ENCODE results near the gene CNOT11. TPM values are rescaled to one million over a fixed set of nuclear protein-coding genes. Genes with fewer than 3 reads are reported as not detected.

Gene CNOT11
- total RNA-seq, 2 experiments from 2014 or later = 57.9 to 106 TPM

- H3K27ac Mint-ChIP-seq = peak overlapping the region; percentile 4
- H3K4me3 Mint-ChIP-seq = no peak overlapping the region
- CTCF ChIA-PET = interaction anchor here (0.6 to 1.7 kb wide), 5 partner anchors 12 to 1879 kb away, joined by 3 to 4 read pairs (median 3); partner anchors contain the start of gene CNOT11
- peaks cover 68% of the 10 kb centered on the region for H3K36me3 Mint-ChIP-seq (ENCODE audit: low read depth)
- H3K4me1 Mint-ChIP-seq = peaks cover 7% of the 10 kb centered on the region
- H3K27me3 Mint-ChIP-seq = no peaks in the 10 kb centered on the region
- intact Hi-C loops (cut with DNase I, micrococcal nuclease) = no loop called here
- ATAC-seq (no peak), DNase-seq (no peak)
- no peaks in the 10 kb centered on the region for H3K9me3 Mint-ChIP-seq (ENCODE audit: low read depth)
- POLR2A ChIA-PET = no interaction called here
Measured at GRCh38 chr2:101281482-101281881, 28.8 kb downstream of the CNOT11 start.

DNA sequence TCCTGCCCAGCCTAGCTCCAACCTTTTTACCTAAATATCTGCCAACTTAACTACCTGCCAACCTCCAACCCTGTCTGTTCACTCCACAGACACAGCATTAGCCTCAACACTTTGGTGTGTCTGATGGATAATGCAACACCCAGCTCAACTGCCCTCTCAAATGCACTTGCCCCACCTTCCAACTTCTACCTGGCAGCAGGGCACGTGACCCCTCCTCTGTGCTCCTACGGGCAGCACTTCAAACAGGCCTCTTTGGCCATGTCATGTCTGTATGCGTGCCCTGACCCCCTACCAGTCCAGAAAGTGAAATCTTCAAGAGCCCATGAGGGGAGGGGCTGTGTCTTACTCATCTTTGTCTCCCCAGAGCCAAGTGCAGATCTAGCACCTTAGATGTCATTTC lies 30.3 kb downstream of the CNOT11 start:
- ChIA-PET CTCF (interaction anchor here (0.9 to 1.7 kb wide), 3 partner anchors 9 to 59 kb away, joined by 3 to 8 read pairs (median 3); no protein-coding TSS in a partner anchor), POLR2A (no interaction called here)
- Mint-ChIP-seq H3K9me3 (ENCODE audit: low read depth) (no peaks in the 10 kb centered on the region), H3K27me3 (no peaks in the 10 kb centered on the region), H3K4me1 (peaks cover 9% of the 10 kb centered on the region), H3K27ac (no peak overlapping the region), H3K4me3 (no peak overlapping the region), H3K36me3 (ENCODE audit: low read depth) (peaks cover 73% of the 10 kb centered on the region)
- no peak for DNase-seq
- intact Hi-C loops (cut with DNase I, micrococcal nuclease) = no loop called here
- no peak for ATAC-seq

GRCh38 chr2:101286684-101287083 lies 34.0 kb downstream of the CNOT11 start:
- H3K27ac Mint-ChIP-seq = no peak overlapping the region
- no peak for ATAC-seq
- no peak overlapping the region for H3K4me3 Mint-ChIP-seq
- ChIA-PET POLR2A (no interaction called here), CTCF (interaction anchor here (1.2 kb wide), 1 partner anchor 55 kb away, joined by 3 read pairs; no protein-coding TSS in a partner anchor)
- H3K9me3 Mint-ChIP-seq (ENCODE audit: low read depth) = no peaks in the 10 kb centered on the region
- intact Hi-C loops (cut with DNase I, micrococcal nuclease) = no loop called here
- no peaks in the 10 kb centered on the region for H3K27me3 Mint-ChIP-seq
- no peak for DNase-seq
- peaks cover 52% of the 10 kb centered on the region for H3K36me3 Mint-ChIP-seq (ENCODE audit: low read depth)
- H3K4me1 Mint-ChIP-seq = peaks cover 7% of the 10 kb centered on the region

DNA sequence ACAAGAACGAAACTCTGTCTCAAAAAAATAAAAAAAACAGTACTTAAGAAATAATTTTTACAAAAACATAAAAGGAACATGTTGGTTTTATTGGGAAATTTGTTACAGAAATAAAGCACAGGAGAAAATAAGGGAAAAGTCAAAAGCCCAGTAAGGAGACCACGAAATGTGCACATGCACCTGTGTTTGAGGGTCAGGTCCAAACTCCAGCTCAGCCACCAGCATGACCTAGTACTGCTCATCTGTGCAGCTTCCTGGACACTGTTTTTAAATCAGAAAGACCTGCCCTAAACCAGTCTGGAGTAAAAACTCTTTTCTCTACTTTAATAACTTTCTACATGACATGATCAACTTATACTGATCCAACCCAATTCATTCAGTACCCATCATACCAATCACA lies 34.6 kb downstream of the CNOT11 start:
- DNase-seq = no peak
- POLR2A ChIA-PET = no interaction called here
- CTCF ChIA-PET = interaction anchor here (0.6 to 1.2 kb wide), 2 partner anchors 55 to 317 kb away, joined by 3 read pairs; no protein-coding TSS in a partner anchor
- Mint-ChIP-seq H3K36me3 (ENCODE audit: low read depth) (peaks cover 50% of the 10 kb centered on the region), H3K27ac (no peak overlapping the region), H3K4me1 (peaks cover 7% of the 10 kb centered on the region), H3K9me3 (ENCODE audit: low read depth) (no peaks in the 10 kb centered on the region), H3K4me3 (no peak overlapping the region), H3K27me3 (no peaks in the 10 kb centered on the region)
- intact Hi-C loops (cut with DNase I, micrococcal nuclease) = no loop called here
- ATAC-seq = no peak

DNA sequence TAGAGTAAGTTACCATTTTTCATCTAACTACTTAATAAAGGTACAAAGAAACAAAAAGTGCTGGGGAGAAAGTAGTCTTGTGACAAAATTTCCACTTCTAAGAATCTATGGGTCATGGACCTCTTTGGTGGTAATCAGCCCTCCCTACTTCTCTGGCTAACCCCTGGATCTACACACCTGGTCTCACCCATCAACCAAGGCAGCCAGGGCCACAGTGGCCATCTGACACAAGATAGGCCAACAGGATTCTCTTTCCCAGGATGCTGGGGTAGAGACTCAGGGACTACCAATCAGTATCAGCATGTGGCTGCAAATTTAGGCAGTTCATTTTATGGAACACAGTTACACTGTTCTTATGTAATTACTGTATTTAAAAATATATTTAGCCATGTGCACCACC lies 38.0 kb downstream of the CNOT11 start:
- no peaks in the 10 kb centered on the region for H3K27me3 Mint-ChIP-seq
- H3K4me3 Mint-ChIP-seq = no peak overlapping the region
- H3K4me1 Mint-ChIP-seq = peaks cover 16% of the 10 kb centered on the region
- POLR2A ChIA-PET = no interaction called here
- no peak for DNase-seq
- H3K9me3 Mint-ChIP-seq (ENCODE audit: low read depth) = no peaks in the 10 kb centered on the region
- no peak for ATAC-seq
- no peak overlapping the region for H3K27ac Mint-ChIP-seq
- intact Hi-C loops (cut with DNase I, micrococcal nuclease) = no loop called here
- CTCF ChIA-PET = no interaction called here
- H3K36me3 Mint-ChIP-seq (ENCODE audit: low read depth) = peaks cover 39% of the 10 kb centered on the region

- Mint-ChIP-seq H3K36me3 (ENCODE audit: low read depth) (peaks cover 31% of the 10 kb centered on the region), H3K27ac (no peak overlapping the region), H3K9me3 (ENCODE audit: low read depth) (no peaks in the 10 kb centered on the region), H3K4me3 (no peak overlapping the region), H3K4me1 (peaks cover 22% of the 10 kb centered on the region), H3K27me3 (no peaks in the 10 kb centered on the region)
- ChIA-PET POLR2A (no interaction called here), CTCF (no interaction called here)
- intact Hi-C loops (cut with DNase I, micrococcal nuclease) = no loop called here
- no peak for ATAC-seq
- no peak for DNase-seq
Measured at GRCh38 chr2:101291973-101292372, 39.3 kb downstream of the CNOT11 start.

DNA sequence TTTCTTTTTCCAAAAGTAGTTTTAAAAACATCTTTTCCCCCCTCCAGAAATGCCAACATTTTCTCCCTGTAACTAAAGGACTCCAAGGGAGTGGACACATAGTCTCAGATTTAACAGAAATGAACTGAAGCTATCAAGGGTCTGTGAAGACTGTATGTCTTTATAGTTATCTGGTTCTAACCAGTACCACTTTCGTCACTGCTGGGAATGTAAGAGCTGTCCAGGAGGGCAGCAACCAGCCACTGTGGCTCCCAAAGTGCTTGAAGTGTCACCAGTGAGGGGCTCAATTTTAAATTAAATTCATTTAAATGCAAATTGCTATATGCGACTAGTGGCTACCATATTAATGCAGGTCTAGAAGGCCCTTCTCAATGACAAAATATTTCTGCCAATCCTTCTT lies 40.9 kb downstream of the CNOT11 start:
- no peak for ATAC-seq
- POLR2A ChIA-PET = no interaction called here
- Mint-ChIP-seq H3K4me1 (peaks cover 30% of the 10 kb centered on the region), H3K4me3 (no peak overlapping the region), H3K9me3 (ENCODE audit: low read depth) (no peaks in the 10 kb centered on the region), H3K27me3 (no peaks in the 10 kb centered on the region), H3K36me3 (ENCODE audit: low read depth) (peaks cover 30% of the 10 kb centered on the region), H3K27ac (no peak overlapping the region)
- intact Hi-C loops (cut with DNase I, micrococcal nuclease) = no loop called here
- no peak for DNase-seq
- CTCF ChIA-PET = interaction anchor here (0.6 to 1.5 kb wide), 5 partner anchors 9 to 41 kb away, joined by 3 to 5 read pairs (median 3); partner anchors contain the start of genes CNOT11 and RNF149

GRCh38 chr2:101294861-101295260 lies 42.2 kb downstream of the CNOT11 start:
- ChIA-PET CTCF (interaction anchor here (1.5 kb wide), 1 partner anchor 10 kb away, joined by 4 read pairs; no protein-coding TSS in a partner anchor), POLR2A (no interaction called here)
- H3K36me3 Mint-ChIP-seq (ENCODE audit: low read depth) = peaks cover 30% of the 10 kb centered on the region

GRCh38 chr2:101295895-101296294 lies 43.2 kb downstream of the CNOT11 start:
- Mint-ChIP-seq H3K36me3 (ENCODE audit: low read depth) (peaks cover 30% of the 10 kb centered on the region), H3K4me1 (peaks cover 52% of the 10 kb centered on the region), H3K9me3 (ENCODE audit: low read depth) (no peaks in the 10 kb centered on the region), H3K27me3 (no peaks in the 10 kb centered on the region), H3K4me3 (no peak overlapping the region), H3K27ac (no peak overlapping the region)
- no peak for DNase-seq
- no peak for ATAC-seq
- POLR2A ChIA-PET = no interaction called here
- intact Hi-C loops (cut with DNase I, micrococcal nuclease) = no loop called here
- CTCF ChIA-PET = no interaction called here

More at GRCh38 chr2:101294861-101295260, 42.2 kb downstream of the CNOT11 start:
- no peaks in the 10 kb centered on the region for H3K9me3 Mint-ChIP-seq (ENCODE audit: low read depth)
- no peak overlapping the region for H3K27ac Mint-ChIP-seq
- DNase-seq (no peak), ATAC-seq (no peak)
- intact Hi-C loops (cut with DNase I, micrococcal nuclease) = no loop called here
- no peak overlapping the region for H3K4me3 Mint-ChIP-seq
- H3K27me3 Mint-ChIP-seq = no peaks in the 10 kb centered on the region
- peaks cover 42% of the 10 kb centered on the region for H3K4me1 Mint-ChIP-seq

DNA sequence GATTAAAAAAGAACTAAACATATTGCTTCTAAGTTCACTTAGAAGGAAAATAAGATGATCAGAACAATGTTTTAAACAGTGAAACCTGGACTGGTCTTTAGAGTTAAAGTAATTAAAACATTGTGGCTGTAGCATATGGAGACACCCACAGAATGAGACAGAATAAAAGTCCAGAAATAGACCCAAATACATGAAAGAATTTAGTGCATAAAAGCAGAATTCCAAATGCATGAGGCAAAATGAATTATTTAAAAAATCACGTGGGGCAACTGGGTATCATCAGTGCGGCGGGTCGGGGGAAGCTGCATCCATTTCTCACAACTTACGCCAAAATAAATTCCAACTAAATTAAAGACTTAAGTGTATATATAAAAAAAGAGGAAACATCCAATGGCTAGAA lies 43.7 kb downstream of the CNOT11 start:
- peaks cover 30% of the 10 kb centered on the region for H3K36me3 Mint-ChIP-seq (ENCODE audit: low read depth)
- ChIA-PET POLR2A (no interaction called here), CTCF (no interaction called here)
- ATAC-seq = no peak
- no peaks in the 10 kb centered on the region for H3K27me3 Mint-ChIP-seq
- intact Hi-C loops (cut with DNase I, micrococcal nuclease) = no loop called here
- DNase-seq = no peak
- no peaks in the 10 kb centered on the region for H3K9me3 Mint-ChIP-seq (ENCODE audit: low read depth)
- no peak overlapping the region for H3K4me3 Mint-ChIP-seq
- no peak overlapping the region for H3K27ac Mint-ChIP-seq
- H3K4me1 Mint-ChIP-seq = peaks cover 55% of the 10 kb centered on the region

DNA sequence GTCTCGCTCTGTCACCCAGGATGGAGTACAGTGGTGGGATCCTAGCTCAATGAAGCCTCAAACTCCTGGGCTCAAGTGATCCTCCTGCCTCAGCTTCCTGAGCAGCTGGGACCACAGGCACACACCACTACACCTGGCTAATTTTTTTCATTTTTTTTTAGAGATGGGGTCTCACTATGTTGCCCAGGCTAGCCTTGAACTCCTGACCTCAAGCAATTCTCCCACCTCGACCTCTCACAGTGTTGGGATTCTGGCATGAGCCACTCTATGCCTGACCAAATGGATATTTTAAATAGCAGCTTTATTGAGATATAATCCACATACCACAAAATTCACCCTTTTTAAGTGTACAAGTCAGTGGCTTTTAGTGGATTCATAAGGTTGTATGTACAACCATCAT lies 44.7 kb downstream of the CNOT11 start:
- DNase-seq (no peak), ATAC-seq (no peak)
- POLR2A ChIA-PET = no interaction called here
- H3K36me3 Mint-ChIP-seq (ENCODE audit: low read depth) = peaks cover 33% of the 10 kb centered on the region
- no peaks in the 10 kb centered on the region for H3K27me3 Mint-ChIP-seq
- peaks cover 64% of the 10 kb centered on the region for H3K4me1 Mint-ChIP-seq
- no peaks in the 10 kb centered on the region for H3K9me3 Mint-ChIP-seq (ENCODE audit: low read depth)
- H3K4me3 Mint-ChIP-seq = no peak overlapping the region
- CTCF ChIA-PET = no interaction called here
- intact Hi-C loops (cut with DNase I, micrococcal nuclease) = no loop called here
- no peak overlapping the region for H3K27ac Mint-ChIP-seq

DNA sequence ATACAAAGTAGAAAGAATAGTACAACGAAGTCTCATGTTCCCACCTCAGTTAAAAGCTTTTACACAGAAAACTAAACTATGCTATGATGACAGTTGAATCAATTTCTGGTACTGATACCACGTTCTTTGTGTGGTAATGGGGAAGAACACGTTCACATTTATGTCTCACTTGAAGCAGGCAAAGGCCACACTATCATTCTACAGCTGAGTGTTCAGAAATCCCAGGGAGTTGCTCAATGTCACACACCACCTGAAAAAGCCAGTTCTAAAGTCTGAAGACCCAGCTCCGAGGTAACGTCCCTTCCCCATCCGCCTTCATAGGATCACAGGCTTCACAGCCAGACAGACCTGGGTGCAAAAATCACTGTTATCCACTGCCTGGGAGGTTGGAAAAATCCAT lies 46.9 kb downstream of the CNOT11 start:
- CTCF ChIA-PET = interaction anchor here (0.6 to 2.2 kb wide), 5 partner anchors 19 to 585 kb away, joined by 3 to 9 read pairs (median 4); no protein-coding TSS in a partner anchor
- Mint-ChIP-seq H3K36me3 (ENCODE audit: low read depth) (peaks cover 33% of the 10 kb centered on the region), H3K27ac (peak overlapping the region; percentile 28), H3K4me3 (no peak overlapping the region), H3K27me3 (no peaks in the 10 kb centered on the region), H3K4me1 (peaks cover 77% of the 10 kb centered on the region), H3K9me3 (ENCODE audit: low read depth) (no peaks in the 10 kb centered on the region)
- DNase-seq (no peak), ATAC-seq (peak; percentile 70)
- POLR2A ChIA-PET = no interaction called here
- intact Hi-C loops (cut with DNase I, micrococcal nuclease) = no loop called here

Measured in activated CD4-positive, alpha-beta T cell treated with anti-CD3 and anti-CD28 coated beads for 36 hours (primary cell).